ENCODE measurements around the gene TBCK.

Gene TBCK

GRCh38 chr4:106338671-106339070 lies 22.7 kb upstream of the TBCK start:
- no peak overlapping the region for H3K4me2 ChIP-seq (ENCODE audit: low read depth, low read length)
- no peak for DNase-seq
- peaks cover 39% of the 10 kb centered on the region for H3K79me2 ChIP-seq (ENCODE audit: low read length)
- no peaks in the 10 kb centered on the region for H3K9me2 ChIP-seq (replicated peaks; ENCODE audit: insufficient read depth, low read length)
- TF ChIP-seq CTCF (IDR thresholded peaks at IDR 0.05; ENCODE audit: low read length) (no peak), EZH2phosphoT487 (IDR thresholded peaks at IDR 0.05; ENCODE audit: low read length) (no peak), EZH2 (optimal IDR thresholded peaks at IDR 0.05; ENCODE audit: low read depth, low read length) (no peak)
- H2AFZ ChIP-seq (ENCODE audit: low read length), result no peak overlapping the region
- no peak overlapping the region for H3K4me3 ChIP-seq (ENCODE audit: low read length)
- H4K20me1 ChIP-seq (ENCODE audit: insufficient read depth, low read length), result 0 out of 2 replicates have a peak, but pooled peaks cover 5% of the 10 kb centered on the region
- no peaks in the 10 kb centered on the region for H3K27me3 ChIP-seq (replicated peaks; ENCODE audit: insufficient read depth, low read length)
- H3K9ac ChIP-seq (ENCODE audit: low read length), result no peak overlapping the region
- H3K36me3 ChIP-seq (replicated peaks; ENCODE audit: insufficient read depth, low read length), result peaks cover 6% of the 10 kb centered on the region; the same call in 1 of the 2 replicates
- no peaks in the 10 kb centered on the region for H3K9me3 ChIP-seq (replicated peaks; ENCODE audit: insufficient read depth, low read length)
- no peaks in the 10 kb centered on the region for H3K4me1 ChIP-seq (ENCODE audit: low read length)
- no peaks in the 10 kb centered on the region; the same call in 1 of the 2 replicates for H3F3A ChIP-seq (ENCODE audit: insufficient read depth, low read length)
- H3K27ac ChIP-seq (ENCODE audit: low read length), result no peak overlapping the region

GRCh38 chr4:106337916-106338315 lies 21.9 kb upstream of the TBCK start:
- H3K4me2 ChIP-seq (ENCODE audit: low read depth, low read length), result no peak overlapping the region
- no peak overlapping the region for H3K9ac ChIP-seq (ENCODE audit: low read length)
- H3F3A ChIP-seq (ENCODE audit: insufficient read depth, low read length), result no peaks in the 10 kb centered on the region; the same call in 1 of the 2 replicates
- no peaks in the 10 kb centered on the region for H3K27me3 ChIP-seq (replicated peaks; ENCODE audit: insufficient read depth, low read length)
- no peak for DNase-seq
- H3K9me3 ChIP-seq (replicated peaks; ENCODE audit: insufficient read depth, low read length), result no peaks in the 10 kb centered on the region
- H3K27ac ChIP-seq (ENCODE audit: low read length), result no peak overlapping the region
- H2AFZ ChIP-seq (ENCODE audit: low read length), result no peak overlapping the region
- H3K79me2 ChIP-seq (ENCODE audit: low read length), result peaks cover 32% of the 10 kb centered on the region
- H3K4me3 ChIP-seq (ENCODE audit: low read length), result no peak overlapping the region
- TF ChIP-seq CTCF (IDR thresholded peaks at IDR 0.05; ENCODE audit: low read length) (no peak), EZH2 (optimal IDR thresholded peaks at IDR 0.05; ENCODE audit: low read depth, low read length) (no peak), EZH2phosphoT487 (IDR thresholded peaks at IDR 0.05; ENCODE audit: low read length) (no peak)
- no peaks in the 10 kb centered on the region for H3K4me1 ChIP-seq (ENCODE audit: low read length)
- H4K20me1 ChIP-seq (ENCODE audit: insufficient read depth, low read length), result 0 out of 2 replicates have a peak, but pooled peaks cover 5% of the 10 kb centered on the region
- H3K36me3 ChIP-seq (replicated peaks; ENCODE audit: insufficient read depth, low read length), result peaks cover 6% of the 10 kb centered on the region; the same call in 1 of the 2 replicates
- no peaks in the 10 kb centered on the region for H3K9me2 ChIP-seq (replicated peaks; ENCODE audit: insufficient read depth, low read length)

GRCh38 chr4:106336618-106337017 lies 20.6 kb upstream of the TBCK start:
- Histone ChIP-seq H3K4me2 (ENCODE audit: low read depth, low read length) (no peak overlapping the region), H3K4me1 (ENCODE audit: low read length) (no peaks in the 10 kb centered on the region), H3K79me2 (ENCODE audit: low read length) (peaks cover 19% of the 10 kb centered on the region), H3K4me3 (ENCODE audit: low read length) (no peak overlapping the region), H3F3A (ENCODE audit: insufficient read depth, low read length) (no peaks in the 10 kb centered on the region; the same call in 1 of the 2 replicates), H3K27me3 (replicated peaks; ENCODE audit: insufficient read depth, low read length) (no peaks in the 10 kb centered on the region), H3K9me3 (replicated peaks; ENCODE audit: insufficient read depth, low read length) (no peaks in the 10 kb centered on the region), H3K27ac (ENCODE audit: low read length) (no peak overlapping the region), H3K9me2 (replicated peaks; ENCODE audit: insufficient read depth, low read length) (no peaks in the 10 kb centered on the region), H4K20me1 (ENCODE audit: insufficient read depth, low read length) (no peaks in the 10 kb centered on the region), H2AFZ (ENCODE audit: low read length) (no peak overlapping the region), H3K36me3 (replicated peaks; ENCODE audit: insufficient read depth, low read length) (peaks cover 6% of the 10 kb centered on the region; the same call in 1 of the 2 replicates), H3K9ac (ENCODE audit: low read length) (no peak overlapping the region)
- TF ChIP-seq CTCF (IDR thresholded peaks at IDR 0.05; ENCODE audit: low read length) (no peak), EZH2 (optimal IDR thresholded peaks at IDR 0.05; ENCODE audit: low read depth, low read length) (no peak), EZH2phosphoT487 (IDR thresholded peaks at IDR 0.05; ENCODE audit: low read length) (no peak)
- DNase-seq, result no peak

Measured in MM.1S (cell line).